Measurements from ENCODE around the gene MDN1. TPM values are rescaled to one million over a fixed set of nuclear protein-coding genes. Genes with fewer than 3 reads are reported as not detected.
A peak's percentile ranks its signal among the peaks of the same experiment; 100 is the strongest.
"Not testable (repeated sequence)": the region's sequence is repeated elsewhere in the genome, so short reads cannot be mapped to it uniquely, and the experiment has no call there.

MDN1 gene
- polyA plus RNA-seq, 3 donors, result 38.6 to 41.2 (median 38.9) TPM

DNA sequence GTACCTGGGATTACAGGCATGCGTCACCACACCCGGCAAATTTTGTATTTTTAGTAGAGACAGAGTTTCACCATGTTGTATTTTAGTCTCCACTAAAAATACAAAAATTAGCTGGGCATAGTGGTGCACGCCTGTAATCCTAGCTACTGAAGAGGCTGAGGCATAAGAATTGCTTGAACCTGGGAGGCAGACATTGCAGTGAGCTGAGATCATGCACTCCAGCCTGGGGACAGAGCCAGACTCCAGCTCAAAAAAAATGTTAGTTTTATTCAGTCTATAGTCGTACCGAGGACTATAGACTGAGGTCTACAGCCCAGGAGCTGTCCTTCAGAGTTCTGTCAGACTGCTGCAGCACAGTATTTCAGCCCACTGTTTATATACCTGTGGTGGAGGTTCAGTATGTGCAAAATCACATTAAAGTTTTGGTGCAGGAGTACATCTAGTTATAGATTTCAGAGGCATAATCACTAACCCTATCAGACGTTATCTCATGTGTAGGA, 6.5 kb upstream of the MDN1 start:
- no peak for DNase-seq (ENCODE audit: low read depth in 3 of 3, low spot score in 2 of 3)

DNA sequence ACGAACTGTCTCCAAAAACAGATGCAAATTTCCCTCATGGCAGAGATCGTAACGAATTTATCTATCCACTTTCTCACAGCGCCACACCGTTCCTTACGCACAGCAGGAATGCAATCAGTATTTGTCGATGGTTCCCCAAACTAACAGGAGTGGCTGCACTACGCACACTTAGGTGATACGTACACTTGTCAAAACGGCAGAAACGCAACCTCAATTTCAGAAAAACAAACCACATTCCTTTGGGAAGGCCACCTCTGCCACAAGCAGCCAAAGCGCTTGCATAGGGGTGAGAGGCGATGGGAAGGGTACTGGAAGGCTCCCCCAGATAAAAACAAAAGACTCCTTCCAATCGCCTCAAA, 638 bp downstream of the MDN1 start:
- DNase-seq (ENCODE audit: low read depth in 3 of 3, low spot score in 2 of 3), result peak in 1 of 3 donors; percentile 32

DNA sequence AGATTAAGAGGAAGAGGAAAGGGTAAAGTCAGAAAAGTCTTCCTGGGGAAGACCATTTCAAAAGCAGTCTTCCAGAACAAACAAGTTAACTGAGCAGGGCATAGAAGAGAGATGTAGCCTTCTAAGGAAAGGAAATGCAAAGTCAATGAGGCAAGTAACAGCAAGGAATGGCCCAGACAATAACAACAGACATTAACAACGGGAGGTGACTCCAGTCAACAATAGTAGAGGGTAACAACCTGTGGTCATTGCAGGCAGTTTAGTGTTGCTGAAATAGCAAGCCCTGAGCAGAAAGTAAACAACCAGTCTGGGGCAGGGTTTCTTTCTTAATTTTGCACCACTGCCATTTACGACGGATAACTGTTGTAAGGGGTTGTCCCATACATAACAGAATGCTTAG, 2.1 kb downstream of the MDN1 start:
- DNase-seq (ENCODE audit: low read depth in 3 of 3, low spot score in 2 of 3), result no peak

DNA sequence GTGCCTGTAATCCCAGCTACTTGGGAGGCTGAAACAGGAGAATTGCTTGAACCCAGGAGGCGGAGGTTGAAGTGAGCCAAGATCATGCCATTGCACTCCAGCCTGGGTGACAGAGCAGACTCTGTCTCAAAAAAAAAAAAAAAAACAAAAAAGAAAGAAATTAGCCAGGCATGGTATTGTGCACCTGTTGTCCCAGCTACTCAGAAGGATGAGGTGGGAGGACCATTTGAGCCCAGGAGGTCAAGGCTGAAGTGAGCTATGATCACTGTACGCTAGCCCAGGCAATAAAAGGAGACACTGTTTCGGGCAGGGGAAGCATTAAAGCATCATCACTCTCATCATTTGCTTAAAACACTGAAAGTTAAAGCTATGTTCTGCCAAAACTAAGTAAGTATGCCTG, 6.2 kb downstream of the MDN1 start:
- DNase-seq (ENCODE audit: low read depth in 3 of 3, low spot score in 2 of 3), result not testable (repeated sequence)

DNA sequence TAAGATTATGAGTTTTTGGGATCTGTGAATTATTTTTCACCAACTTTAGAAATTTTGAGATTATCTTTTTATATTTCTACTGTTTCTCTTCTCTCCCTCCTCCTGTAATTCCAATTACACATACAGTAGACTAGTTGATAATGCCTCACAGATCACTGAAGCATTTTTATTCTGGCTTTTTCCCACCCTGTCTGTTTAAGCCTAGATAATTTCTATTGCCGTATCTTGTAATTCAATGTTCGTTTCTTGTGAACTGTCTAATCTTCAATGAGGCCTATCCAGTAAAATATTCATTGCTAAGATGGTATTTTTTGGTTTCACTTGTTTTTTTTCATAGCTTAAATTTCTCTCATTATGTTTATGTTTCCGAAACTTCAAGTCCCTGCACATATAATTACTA, 12.0 kb downstream of the MDN1 start:
- no peak for DNase-seq (ENCODE audit: low read depth in 3 of 3, low spot score in 2 of 3)

DNA sequence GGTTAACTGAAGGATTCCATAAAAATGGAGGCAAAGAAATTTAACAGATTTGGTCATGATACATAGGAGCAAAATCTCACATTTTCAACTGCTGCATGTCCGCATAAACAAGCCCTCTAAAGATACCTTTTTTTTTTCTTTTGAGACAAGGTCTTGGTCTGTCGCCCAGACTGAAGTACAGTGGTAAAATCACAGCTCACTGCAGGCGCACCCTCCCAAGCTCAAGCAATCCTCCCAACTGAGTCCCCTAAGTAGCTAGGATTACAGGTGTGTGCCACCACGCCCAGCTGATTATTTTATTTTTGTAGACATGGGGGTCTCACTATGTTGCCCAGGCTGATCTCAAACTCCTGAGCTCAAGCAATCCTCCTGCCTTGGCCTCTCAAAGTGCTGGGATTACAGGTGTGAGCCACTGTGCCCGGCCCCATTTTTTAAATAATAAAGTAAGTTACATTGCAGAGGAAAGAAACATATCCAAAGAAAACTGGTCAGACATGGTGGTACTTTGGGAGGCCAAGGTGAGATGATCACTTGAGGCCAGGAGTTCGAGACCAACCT, 13.7 kb downstream of the MDN1 start:
- no peak for DNase-seq (ENCODE audit: low read depth in 3 of 3, low spot score in 2 of 3)

DNA sequence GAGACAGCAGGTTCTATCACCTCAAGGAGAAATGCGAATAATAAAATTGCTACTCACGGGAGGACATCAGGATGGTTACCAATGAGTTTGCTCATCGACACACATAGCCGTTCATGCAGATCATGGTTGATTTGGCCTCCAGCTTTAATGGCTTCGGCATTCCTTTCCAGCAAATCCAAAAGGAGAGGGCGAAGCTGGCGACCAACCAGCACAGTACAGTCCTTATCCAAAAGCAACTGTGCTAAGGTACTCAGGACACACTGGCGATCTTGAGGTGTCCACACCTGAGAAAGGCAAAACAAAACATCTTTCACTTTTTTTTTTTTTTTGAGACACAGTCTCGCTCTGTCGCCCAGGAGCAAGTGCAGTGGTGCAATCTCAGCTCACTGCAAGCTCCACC, 16.3 kb downstream of the MDN1 start:
- DNase-seq (ENCODE audit: low read depth in 3 of 3, low spot score in 2 of 3), result no peak

DNA sequence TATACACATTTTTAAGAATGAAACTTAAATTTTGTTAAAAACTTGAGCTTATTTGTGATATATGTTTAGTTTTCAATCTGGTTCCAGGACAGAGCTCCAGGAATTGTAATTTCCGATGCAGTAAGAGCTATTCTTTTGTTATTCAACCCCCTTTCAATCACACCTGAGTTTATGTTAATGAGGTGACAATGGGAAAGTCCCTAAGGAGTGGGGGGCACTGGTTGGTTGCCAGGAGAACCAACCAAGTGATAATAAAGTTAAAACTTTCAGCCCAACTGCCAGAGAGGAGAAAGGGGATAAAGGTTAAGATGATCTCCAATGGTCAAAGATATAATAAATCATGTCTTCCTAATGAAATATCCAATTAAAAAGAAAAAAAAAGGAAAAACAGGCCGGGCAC, 19.8 kb downstream of the MDN1 start:
- DNase-seq (ENCODE audit: low read depth in 3 of 3, low spot score in 2 of 3), result no peak

DNA sequence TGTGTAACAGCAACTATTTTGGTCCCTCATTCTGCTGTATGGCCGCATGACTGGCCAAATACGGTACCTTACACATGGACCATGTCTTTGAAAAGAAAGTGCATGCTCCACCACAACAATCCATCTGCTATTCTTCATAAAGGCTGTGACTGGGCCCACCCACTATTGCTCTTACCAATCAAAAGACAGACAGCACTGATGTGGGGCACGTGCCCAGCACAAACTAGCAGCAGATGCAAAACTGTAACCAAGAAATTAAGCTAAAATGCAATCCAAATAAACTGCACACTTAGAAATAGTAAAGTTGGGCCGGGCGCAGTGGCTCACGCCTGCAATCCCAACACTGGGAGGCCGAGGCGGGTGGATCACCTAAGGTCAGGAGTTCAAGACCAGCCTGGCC, 20.5 kb downstream of the MDN1 start:
- no peak for DNase-seq (ENCODE audit: low read depth in 3 of 3, low spot score in 2 of 3)

DNA sequence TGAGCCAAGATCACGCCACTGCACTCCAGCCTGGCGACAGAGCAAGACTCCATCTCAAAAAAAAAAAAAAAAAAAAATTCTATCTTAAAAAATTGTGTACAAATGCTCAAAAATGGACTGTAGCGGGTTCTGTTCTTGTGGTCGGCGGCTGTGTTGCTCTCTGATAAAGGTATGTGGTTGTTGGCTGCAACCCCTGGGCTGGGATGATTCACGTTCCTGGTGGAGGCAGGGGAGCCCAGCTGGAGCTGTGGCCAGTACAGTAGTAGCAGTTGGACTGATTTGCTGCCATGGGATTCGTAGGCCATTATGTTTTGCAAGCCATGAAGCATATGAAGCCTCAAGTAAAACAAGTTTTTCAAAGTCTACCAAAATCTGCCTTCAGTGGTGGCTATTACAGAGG, 22.3 kb downstream of the MDN1 start:
- no peak for DNase-seq (ENCODE audit: low read depth in 3 of 3, low spot score in 2 of 3)

DNA sequence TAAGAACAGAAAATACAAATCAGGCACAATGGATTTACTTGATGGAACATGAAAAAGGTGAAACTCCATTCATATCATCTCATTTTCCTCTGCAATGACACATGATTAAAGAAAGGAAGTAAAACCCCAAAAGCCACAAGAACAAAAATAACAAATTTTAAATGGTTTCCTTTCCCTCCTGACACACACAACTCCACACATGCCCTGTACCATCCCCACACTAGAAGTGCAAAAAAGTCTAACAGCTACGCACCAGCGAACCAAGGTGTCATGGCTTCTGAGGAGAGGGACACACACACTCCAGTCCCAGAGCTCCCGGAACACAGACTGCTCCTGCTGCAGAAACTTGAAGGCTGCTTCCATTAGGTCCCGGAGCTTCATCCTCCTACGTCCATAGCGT, 25.3 kb downstream of the MDN1 start:
- no peak for DNase-seq (ENCODE audit: low read depth in 3 of 3, low spot score in 2 of 3)

DNA sequence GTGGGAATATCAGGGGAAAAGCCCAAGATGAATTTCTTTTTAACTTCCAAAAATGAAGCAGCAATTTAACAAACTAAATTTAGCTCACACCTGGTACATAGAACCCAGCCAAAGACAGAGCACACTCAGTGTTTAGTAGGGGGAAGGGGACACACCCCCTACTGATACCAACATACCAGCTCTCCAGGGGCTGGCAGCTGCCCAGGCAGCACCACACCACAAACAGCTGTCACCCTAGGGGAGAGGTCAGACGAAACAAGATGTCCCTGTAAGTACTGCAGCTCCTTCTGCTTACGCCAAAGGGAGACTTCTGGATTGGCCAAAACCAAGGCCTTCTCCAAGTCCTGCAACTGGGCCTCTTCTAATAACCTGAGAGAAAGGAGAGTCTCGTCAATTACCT, 26.0 kb downstream of the MDN1 start:
- DNase-seq (ENCODE audit: low read depth in 3 of 3, low spot score in 2 of 3), result no peak

DNA sequence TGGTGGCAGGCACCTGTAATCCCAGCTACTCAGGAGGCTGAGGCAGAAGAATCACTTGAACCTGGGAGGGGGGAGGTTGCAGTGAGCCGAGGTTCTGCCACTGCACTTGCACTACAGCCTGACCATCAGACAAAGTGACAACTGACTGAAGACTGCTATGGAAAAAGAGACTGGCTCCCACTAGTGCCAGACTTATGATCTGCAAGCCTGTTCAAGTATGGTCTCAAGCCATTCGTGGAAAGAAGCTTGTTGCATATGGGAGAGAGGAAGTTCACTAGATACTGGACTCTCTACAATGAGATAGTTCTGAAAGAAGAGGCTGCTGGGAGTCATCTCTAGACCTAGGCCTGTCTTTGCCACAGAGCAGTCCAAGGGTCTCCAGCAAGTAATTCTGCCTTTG, 26.7 kb downstream of the MDN1 start:
- no peak for DNase-seq (ENCODE audit: low read depth in 3 of 3, low spot score in 2 of 3)

DNA sequence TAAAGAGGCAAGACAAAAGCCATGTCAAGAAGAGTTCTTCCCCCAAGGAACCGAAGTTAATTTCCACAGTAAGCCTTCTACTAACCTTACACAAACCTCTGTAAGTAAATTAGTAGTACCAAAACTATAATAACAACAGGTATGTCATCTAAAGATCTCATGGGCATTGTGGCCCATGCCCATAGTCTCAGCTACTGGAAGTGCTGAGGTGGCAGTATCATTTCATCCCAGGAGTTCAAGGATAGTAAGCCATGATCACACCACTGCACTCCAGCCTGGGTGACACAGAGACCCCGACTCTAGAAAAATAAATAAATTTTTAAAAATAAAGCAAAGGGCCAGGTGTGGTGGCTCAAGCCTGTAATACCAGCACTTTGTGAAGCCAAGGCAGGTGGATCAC, 29.2 kb downstream of the MDN1 start:
- DNase-seq (ENCODE audit: low read depth in 3 of 3, low spot score in 2 of 3), result no peak

DNA sequence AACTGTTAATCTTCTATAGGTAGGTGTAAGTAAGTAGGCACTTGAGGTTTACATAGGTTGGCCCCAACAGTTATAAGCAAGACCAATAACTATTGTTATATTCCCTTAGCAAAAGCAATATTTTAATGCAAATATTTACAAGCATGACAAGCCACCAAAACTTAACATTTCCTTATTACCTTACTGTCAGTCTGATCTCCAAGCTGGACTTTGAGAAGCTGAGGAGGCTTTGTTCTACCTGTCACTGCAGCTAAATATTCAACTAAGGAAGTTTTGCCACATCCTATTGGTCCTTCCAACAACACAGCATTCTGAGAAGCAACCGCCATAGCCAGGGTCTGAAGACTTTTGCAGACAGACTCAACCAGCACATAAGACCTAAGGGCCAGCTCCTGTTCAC, 29.6 kb downstream of the MDN1 start:
- no peak for DNase-seq (ENCODE audit: low read depth in 3 of 3, low spot score in 2 of 3)

DNA sequence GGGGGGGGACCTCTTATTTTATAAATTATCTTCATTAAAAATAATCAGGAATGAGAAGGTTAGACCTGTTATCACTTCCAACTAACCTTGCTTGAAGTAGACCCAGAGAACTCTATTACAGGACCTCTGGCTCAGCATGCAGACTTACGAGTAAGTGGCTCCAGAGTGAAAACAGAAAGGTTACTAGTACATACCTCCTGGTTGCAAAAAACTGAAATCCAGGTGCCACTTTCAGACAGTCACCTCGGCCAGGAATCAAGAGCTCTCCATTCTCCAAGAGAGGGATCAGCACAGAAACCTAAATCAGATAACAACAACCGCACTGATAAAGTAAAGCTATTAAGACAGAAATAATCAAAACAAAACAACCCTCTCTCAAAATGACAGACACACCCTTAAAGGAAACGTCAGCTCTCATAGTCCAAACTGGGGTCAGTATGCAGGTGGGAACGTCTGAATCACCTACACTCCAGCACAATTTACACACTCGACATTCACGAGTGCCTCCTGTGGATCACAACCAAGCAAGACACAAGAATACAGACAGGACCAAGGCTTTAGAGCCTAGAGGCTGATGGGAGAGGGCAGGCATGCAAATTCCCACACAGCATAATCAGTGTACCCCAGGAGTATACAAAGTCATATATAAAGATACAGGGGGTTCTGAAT, 31.8 kb downstream of the MDN1 start:
- no peak for DNase-seq (ENCODE audit: low read depth in 3 of 3, low spot score in 2 of 3)

DNA sequence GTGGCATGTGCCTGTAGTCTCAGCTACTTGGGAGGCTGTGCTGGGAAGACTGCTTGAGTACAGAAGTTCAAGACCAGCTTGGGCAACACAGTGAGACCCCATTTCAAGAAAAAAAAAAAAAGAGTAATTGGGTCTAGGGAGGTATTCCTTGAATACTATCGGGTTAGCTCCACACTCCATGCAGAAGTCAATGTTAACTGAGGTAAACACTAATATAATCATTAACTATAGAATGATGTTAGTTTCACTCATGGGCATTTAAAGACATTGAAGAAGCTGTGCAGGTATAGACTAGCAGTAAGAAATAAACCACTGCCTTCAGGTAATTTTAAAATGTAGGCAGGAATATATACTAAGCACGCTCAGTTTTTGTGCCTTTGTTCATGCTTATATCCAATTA, 32.6 kb downstream of the MDN1 start:
- DNase-seq (ENCODE audit: low read depth in 3 of 3, low spot score in 2 of 3), result no peak

DNA sequence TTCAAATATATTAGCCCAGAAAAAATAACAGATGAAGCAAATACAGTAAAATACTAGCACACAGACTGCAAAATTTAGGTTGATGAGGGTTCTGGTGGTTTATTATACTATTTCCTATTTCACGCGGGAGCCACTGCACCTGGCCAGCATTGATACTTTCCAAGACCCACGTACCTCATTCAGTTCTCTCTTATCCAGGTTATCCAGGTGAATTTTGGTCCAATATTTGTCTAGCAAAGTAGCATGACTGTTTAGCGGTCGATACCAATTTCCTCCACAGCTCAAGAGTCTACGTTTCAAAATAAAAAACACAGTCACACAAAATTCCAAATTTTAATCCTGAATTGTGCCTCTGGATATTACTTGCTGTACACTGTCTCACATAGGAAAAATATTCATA, 34.8 kb downstream of the MDN1 start:
- no peak for DNase-seq (ENCODE audit: low read depth in 3 of 3, low spot score in 2 of 3)

DNA sequence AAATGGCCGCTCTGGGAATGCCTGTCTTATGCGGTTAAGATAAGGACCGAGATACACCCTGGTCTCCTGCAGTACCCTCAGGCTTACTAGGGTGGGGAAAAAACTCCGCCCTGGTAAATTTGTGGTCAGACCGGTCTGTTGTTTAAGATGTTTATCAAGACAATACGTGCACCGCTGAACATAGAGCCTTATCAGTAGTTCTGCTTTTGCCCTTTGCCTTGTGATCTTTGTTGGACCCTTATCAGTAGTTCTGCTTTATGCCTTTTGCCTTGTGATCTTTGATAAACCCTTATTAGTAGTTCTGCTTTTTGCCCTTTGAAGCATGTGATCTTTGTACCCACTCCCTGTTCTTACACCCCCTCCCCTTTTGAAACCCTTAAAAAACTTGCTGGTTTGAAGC, 36.3 kb downstream of the MDN1 start:
- not testable (repeated sequence) for DNase-seq (ENCODE audit: low read depth in 3 of 3, low spot score in 2 of 3)

DNA sequence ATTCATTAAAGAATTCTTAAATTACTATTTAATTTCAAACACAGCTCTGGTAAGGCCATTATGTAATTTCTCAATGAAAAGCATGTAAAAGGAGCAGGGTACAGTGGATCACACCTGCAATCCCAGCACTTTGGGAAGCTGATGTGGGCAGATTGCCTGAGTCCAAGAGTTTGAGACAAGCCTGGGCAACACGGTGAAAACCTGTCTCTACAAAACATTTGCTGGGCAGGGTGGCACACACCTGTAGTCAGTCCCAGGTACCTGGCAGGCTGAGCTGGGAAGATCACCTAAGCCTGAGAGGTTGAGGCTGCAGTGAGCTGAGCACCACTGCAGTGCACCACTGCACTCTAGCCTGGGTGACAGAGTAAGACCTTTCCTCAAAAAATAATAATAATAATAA, 37.4 kb downstream of the MDN1 start:
- DNase-seq (ENCODE audit: low read depth in 3 of 3, low spot score in 2 of 3), result no peak

DNA sequence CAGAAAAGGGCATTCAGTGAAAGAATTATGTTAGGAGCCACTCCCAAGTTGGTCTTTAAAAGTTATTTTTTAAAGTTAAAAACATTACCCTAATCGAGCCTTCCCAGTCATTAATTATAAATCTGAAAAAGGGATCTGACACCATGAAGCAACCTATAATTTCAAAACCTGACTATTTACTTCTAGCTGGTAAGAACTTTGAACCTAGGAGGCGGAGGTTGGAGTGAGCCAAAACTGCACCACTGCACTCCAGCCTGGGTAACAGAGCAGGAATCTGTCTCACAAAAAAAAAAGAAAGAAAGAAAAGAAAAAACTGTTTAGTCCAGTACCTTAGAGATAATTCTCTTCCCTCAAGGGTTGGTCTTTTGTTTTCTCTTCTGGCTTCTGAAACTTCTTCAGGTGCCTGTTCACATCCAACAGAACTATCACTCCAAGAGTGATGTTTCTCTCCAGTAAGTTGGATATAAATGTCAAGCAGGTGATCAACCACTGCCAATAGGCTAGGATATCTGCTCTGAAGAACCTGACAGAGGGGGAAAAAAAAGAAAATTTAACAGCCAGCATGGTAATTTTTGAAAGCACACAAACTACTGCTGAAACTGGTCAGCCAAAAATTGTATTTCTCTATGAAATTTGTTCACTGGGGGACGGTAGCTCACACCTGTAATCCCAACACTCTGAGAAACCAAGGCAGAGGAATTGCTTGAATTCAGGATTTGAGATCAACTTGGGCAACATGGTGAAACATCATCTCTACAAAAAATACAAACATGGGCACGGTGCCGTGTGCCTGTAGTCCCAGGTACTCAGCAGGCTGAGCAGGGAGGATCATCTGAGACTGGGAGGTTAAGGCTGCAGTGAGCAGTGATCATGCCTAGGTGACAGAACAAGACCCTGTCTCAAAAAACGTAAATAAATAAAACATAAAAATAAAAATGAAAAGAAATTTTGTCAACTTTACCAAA, 38.2 kb downstream of the MDN1 start:
- DNase-seq (ENCODE audit: low read depth in 3 of 3, low spot score in 2 of 3), result no peak

DNA sequence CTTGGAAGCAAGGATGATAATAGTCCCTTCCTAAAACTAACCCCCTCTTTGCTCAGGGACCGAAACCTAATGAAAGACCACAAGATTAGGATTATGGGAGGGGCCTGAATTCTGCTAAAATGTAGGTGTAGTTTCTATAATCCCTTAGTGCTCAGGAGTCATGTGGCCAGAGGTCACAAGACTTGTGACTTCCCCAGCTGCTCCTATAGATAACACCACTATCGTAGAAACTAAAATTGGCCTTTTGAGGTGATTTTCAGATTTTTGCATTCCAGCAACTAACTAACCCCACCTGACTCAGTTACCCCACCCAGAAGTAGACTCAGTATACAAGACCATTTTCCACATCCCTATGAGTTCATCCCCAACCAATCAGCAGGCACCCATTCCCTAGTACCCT, 42.1 kb downstream of the MDN1 start:
- no peak for DNase-seq (ENCODE audit: low read depth in 3 of 3, low spot score in 2 of 3)
